Measurements from ENCODE around the gene SMIM1. TPM values are rescaled to one million over a fixed set of nuclear protein-coding genes. Genes with fewer than 3 reads are reported as not detected.

SMIM1 gene
- total RNA-seq (2014; rRNA removed; shearing (Covaris generic)): 3.4 TPM in 1 of 2 replicates, not detected in the other

- no peak for DNase-seq (ENCODE audit: low read depth)
These were observed at the start of gene SMIM1 for GRCh38 chr1:3772715-3773571. SMIM1 (plus strand) TSS chr1:3772749; CDS start chr1:3775374, 2,625 bp downstream.

DNA sequence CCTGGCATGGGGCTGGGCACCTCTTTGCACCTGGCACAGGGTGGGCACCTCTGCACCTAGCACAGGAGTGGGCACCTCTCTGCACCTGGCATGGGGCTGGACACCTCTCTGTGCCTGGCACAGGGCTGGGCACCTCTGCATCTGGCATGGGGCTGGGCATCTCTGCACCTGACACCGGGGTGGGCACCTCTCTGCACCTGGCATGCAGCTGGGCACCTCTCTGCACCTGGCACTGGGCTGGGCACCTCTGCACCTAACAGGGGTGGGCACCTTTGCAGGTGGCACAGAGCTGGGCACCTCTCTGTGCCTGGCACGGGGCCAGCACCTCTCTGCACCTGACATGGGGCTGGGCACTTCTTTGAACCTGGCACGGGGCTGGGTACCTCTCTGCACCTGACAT is 49.7 kb upstream of the SMIM1 start:
- DNase-seq (ENCODE audit: low read depth): no peak

- peak; percentile 42 for DNase-seq (ENCODE audit: low read depth)
These were observed 48.0 kb upstream of the SMIM1 start for GRCh38 chr1:3724416-3725030.

DNA sequence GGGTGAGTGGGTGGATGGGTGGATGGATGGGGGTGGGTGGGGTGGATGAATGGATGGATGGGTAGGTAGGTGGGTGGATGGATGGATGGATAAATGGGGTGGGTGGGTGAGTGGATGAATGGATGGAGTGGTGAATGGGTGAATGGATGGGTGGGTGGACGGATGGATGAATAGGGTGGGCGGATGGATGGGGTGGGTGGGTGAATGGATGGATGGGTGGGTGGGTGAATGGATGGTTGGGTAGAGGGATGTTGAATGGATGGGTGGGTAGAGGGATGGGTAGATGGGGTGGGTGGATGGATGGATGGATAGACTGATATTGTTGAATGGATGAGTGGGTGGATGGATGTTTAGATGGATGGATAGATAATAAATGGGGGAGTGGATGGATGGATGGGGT is 47.2 kb upstream of the SMIM1 start:
- DNase-seq (ENCODE audit: low read depth): no peak

DNA sequence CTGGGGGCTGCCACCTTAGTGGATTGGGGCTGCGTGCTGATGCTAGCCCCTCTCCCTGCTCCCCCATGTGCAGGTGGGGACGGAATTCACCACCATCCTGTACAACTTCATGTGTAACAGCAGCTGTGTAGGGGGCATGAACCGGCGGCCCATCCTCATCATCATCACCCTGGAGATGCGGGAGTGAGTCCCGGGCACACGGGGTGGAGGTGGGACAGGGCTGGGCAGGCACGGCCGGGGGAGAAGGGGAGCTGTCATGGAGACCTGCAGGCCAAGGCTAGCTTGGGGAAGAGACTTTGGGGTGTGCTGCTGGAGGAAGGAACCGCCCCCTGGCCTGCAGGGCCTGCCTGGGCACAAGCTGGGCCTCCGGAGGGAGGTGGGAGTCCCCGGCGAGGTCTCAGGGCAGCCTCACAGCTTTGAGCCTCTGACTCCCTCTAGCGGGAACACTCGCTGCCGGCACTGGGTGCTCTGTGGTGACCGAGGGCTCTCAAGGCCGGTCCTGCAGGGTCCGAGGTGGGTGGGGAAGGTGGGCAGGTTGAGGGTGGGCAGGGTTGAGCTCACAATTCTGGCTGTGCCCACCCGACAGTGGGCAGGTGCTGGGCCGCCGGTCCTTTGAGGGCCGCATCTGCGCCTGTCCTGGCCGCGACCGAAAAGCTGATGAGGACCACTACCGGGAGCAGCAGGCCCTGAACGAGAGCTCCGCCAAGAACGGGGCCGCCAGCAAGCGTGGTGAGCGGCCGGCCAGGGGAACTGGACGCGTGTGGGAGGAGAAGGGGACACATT is 45.3 kb upstream of the SMIM1 start:
- peak; percentile 20 for DNase-seq (ENCODE audit: low read depth)

DNA sequence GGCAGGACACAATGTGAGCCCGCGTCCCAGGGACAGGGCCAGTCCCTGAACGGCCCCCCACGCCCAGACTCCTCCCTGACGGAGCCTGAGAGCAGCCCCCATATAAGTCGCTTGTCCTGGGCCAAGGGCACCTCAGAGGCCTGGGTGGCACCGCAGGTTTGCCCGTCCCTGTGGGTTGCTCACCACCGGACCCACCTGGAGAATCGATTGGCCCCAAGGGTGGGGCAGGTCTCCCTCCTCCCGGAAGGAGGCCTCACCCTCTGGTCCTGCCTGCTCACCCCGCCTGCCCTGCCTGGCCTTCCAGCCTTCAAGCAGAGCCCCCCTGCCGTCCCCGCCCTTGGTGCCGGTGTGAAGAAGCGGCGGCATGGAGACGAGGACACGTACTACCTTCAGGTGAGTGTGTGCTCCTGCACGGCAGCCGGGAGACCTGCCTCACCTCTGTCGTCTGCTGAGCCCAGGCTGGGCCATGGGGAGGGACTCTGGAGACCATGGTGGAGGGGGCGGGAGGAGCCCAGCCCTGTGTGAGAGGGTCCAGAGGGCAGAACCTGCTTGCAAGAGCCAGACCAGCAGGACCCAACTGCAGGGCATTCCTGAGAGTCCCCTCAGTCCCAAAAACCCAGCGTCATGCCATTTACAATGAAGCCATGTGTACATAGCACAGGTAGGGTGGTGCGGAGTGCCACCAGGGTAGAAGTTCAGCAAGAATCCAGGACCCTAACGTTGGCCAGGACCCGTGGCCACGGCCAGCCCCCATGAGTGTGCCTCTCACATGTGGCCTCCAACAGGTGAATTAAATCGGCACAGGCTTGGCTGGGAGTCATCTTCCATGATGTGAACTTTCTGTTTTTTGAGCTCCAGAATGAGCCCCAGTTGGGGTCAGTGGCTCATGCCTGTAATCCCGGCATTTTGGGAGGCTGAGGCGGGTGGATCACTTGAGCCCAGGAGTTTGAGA is 44.4 kb upstream of the SMIM1 start:
- no peak for DNase-seq (ENCODE audit: low read depth)

- DNase-seq (ENCODE audit: low read depth): no peak
These were observed 42.7 kb upstream of the SMIM1 start for GRCh38 chr1:3729594-3730542.

DNA sequence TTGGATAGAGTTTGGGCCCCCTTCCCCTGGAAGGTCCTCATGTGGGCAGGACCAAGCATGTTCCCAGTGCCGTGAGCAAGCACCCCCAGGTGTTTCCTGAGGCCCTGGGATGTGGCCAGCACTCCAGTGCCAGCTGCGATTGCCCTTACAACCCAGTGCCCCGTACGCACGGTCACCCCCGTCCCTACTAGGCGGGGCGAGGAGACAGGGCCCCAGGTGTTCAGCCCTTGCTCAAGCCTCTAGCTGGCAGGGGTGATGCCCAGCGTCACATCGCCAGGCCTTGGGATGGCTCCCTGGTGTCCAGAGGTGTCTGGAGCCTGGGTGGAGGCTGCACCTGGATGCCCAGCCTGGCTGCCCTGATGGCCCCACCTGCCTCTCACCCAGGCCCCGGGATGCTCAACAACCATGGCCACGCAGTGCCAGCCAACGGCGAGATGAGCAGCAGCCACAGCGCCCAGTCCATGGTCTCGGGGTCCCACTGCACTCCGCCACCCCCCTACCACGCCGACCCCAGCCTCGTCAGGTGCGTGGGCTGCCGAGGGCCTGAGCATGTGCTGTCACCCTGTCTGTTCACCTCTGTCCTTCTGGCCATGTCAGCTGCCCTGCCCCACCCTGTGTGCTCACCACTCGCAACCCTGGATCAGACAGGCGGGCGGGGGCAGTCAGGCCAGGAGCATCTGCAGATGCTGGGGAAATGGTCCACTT is 41.9 kb upstream of the SMIM1 start:
- DNase-seq (ENCODE audit: low read depth): no peak

GRCh38 chr1:3731583-3732433 is 40.7 kb upstream of the SMIM1 start:
- no peak for DNase-seq (ENCODE audit: low read depth)

DNA sequence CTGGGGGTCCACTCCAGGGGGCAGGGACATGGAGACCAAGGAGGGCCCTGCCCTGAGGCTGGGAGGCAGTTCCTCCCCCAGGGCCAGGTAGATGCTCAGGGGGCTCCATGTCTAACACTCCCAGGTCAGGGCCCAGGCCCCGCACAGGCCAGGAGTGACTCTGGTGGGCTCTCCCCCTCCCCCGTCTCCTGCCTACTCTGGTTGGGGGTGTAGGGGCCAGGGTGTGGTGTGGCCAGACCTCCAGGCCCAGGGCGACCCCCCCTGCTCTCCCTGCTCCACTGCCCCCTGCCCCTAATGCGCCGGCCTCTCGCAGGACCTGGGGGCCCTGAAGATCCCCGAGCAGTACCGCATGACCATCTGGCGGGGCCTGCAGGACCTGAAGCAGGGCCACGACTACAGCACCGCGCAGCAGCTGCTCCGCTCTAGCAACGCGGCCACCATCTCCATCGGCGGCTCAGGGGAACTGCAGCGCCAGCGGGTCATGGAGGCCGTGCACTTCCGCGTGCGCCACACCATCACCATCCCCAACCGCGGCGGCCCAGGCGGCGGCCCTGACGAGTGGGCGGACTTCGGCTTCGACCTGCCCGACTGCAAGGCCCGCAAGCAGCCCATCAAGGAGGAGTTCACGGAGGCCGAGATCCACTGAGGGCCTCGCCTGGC is 40.0 kb upstream of the SMIM1 start:
- DNase-seq (ENCODE audit: low read depth): no peak

DNA sequence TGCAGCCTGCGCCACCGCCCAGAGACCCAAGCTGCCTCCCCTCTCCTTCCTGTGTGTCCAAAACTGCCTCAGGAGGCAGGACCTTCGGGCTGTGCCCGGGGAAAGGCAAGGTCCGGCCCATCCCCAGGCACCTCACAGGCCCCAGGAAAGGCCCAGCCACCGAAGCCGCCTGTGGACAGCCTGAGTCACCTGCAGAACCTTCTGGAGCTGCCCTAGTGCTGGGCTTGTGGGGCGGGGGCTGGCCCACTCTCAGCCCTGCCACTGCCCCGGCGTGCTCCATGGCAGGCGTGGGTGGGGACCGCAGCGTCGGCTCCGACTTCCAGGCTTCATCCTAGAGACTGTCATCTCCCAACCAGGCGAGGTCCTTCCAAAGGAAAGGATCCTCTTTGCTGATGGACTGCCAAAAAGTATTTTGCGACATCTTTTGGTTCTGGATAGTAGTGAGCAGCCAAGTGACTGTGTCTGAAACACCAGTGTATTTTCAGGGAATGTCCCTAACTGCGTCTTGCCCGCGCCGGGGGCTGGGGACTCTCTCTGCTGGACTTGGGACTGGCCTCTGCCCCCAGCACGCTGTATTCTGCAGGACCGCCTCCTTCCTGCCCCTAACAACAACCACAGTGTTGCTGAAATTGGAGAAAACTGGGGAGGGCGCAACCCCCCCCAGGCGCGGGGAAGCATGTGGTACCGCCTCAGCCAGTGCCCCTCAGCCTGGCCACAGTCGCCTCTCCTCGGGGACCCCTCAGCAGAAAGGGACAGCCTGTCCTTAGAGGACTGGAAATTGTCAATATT is 39.3 kb upstream of the SMIM1 start:
- no peak for DNase-seq (ENCODE audit: low read depth)

DNA sequence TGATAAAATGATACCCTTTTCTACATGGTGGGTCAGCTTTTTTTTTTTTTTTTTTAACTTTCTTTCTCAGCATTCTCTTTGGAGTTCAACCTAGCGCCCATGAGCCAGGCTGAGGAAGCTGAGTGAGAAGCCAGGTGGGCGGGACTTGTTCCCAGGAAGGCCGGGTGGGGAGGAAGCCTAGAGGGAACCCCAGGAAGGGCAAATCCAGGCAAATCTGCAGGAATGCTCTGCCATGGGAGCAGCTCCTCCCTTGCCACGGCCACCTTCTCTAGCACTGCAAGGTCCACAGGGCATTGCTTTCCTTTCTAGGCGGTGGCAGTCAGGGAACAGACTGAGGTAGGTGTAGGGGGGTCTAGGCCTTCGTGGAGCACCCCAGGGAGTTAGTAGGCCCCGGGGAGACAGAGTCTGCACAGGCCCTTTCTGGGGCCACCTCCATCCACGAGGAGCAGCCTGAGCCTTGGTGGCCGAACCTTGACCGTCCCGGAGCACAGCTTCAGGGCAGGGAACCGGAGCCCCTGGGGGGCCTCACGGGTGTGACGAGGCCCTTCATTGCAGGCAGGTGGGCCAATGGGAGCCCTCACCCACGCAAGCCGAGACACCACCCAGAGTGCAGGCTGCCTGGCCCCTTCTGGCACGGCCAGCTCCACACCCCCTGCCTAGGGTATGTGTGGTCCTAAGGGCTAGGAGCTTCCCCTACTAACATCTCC is 38.5 kb upstream of the SMIM1 start:
- no peak for DNase-seq (ENCODE audit: low read depth)

- DNase-seq (ENCODE audit: low read depth): no peak
These were observed 37.9 kb upstream of the SMIM1 start for GRCh38 chr1:3734602-3735001.

GRCh38 chr1:3735027-3735681 is 37.4 kb upstream of the SMIM1 start:
- no peak for DNase-seq (ENCODE audit: low read depth)

DNA sequence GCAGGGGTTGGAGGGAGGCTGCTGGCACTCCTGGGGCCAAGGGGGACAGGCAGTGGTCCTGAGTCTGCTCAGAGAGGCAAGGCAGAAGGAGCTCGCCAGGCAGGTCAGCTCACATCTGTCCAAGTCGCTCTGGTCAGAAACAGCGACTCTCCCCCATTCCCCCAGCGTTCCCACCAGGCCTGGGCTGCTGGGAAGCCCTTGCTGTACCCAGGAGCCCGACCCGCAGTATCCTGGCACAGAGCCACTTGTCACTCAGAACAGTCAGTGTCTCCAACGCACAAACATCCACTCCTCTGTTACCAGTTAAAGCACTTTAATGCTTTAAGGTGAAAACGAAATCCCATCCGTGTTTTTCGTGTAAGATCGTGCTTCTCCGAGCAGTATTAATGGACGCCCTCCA is 36.9 kb upstream of the SMIM1 start:
- DNase-seq (ENCODE audit: low read depth): no peak

GRCh38 chr1:3736131-3736561 is 36.4 kb upstream of the SMIM1 start:
- no peak for DNase-seq (ENCODE audit: low read depth)
